Stimulated activated CD8-positive, alpha-beta memory T cell treated with anti-CD3 and anti-CD28 coated beads, Interleukin-15, amount 100 ng/mL, for 24 hours (primary cell): ENCODE measurements around the gene EPHB6.
A peak's percentile ranks its signal among the peaks of the same experiment; 100 is the strongest.

Experiments used
- DNase-seq: peaks from one replicate; pipeline ENCODE4 v3.0.0-alpha.2; 2020; ENCODE audit warnings: low read depth

EPHB6 gene

DNA sequence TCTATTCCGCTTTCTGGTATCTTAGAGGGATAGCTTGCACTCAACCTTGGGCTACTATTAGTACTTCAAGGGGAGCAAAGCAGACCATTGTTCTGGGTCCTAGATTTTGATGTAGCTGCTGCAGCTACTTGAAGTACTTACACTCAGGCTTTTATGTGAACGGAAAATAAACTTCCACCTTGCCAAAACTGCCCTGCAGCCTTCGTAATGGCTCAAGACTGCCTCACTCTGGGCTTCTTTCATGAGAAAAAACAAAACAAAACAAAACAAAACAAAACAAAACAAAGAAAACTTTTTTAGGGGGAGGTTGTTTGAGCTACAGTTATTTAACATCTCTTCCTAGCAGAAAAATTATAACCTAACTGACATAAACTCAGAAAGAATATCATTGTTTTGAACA, 19.4 kb upstream of the EPHB6 start:
- DNase-seq = no peak

DNA sequence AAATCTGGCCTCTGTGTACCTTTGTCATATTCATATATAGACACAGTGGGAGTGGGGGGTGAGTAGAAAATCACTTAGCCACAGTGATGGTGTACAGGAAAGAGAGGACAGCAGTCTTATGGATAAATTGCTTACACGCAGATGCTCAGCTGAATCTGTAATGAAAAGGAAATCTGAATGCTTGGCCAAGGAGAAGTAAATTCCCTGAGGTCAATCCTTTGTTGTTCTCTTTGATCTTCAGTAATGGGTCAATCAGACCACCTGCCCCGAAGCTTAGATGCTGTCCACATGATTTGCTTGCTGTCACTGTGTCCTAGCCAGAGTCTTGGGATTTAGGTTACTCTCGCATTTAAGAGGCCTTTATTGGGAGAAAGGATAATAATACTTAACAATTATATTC, 18.4 kb upstream of the EPHB6 start:
- DNase-seq = no peak

DNA sequence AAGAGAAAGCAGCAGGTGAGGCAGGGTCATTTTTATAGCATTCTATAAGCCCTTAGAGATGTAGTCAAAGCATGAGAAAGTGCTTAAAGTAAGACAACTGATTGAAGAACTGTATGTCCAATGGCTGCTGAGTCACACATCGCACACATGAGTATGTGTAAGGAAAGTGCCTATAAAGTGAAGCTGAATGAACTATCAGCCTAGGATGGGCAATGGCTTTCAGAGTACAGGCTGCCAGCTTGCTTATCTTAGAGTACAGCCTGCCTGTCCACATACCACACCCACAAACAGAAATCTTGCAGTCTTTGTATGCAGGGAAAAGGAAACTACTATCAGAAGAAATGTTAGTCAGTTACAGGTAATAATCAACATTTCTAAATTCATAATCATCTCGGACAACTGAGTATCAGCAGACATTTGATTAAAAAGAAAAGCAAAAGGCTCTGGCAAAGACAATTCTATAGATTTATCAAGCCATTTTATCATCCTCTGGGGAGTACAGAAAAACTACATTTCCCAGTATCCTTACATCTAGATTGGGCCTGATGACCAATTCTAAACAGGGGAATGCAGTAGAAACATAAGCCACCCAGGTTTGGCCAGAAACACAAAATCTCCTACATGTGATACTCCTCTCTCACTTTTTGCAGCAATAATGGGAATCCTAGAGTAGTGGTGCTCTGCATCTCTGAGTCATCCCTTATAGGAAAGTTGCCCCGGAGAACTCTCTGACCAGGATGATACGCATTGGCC, 16.2 kb upstream of the EPHB6 start:
- no peak for DNase-seq

- DNase-seq = no peak
These were observed 12.6 kb upstream of the EPHB6 start for GRCh38 chr7:142842251-142842766.

GRCh38 chr7:142847353-142847752, 7.5 kb upstream of the EPHB6 start:
- DNase-seq = no peak

DNA sequence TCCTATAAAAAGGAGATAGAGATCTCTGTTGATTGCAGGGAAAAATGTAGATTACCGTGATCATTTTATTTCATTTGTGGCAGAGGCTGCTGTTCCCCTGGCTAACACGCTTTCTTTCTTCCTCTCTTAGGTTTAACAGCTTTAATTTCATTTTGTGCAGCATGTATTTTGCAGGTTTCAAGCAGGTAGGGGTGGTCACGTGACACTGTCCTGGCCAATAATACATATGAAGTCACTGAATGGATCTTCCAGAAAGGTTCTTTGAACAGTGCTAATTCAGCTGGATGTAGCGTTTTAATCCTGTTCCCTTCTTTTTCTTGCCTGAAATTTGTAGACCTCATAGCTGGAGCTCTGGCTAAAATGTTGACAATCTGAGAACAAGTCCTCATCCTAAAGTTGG, 3.6 kb upstream of the EPHB6 start:
- no peak for DNase-seq

DNA sequence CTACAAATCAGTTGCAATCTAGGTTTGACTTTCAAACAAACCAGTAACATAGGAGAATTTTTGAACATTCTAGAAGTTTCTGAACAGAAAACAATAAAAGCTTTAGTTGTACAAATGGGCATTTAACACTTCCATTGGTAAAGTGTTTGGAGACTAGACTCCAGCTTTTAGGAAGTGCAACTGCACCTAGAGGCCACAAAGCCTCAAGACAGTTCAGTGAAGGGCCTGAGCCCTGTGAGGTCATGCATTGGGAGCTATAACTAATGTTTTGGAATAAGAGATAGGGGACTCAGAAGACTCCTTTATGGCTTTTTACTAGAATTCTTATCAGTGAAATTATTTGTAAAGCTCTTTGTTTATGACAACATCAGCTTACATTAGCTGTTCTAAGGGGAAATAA, 3.0 kb upstream of the EPHB6 start:
- no peak for DNase-seq

- DNase-seq = peak; percentile 23
These were observed 1.0 kb upstream of the EPHB6 start for GRCh38 chr7:142853739-142854371.

DNA sequence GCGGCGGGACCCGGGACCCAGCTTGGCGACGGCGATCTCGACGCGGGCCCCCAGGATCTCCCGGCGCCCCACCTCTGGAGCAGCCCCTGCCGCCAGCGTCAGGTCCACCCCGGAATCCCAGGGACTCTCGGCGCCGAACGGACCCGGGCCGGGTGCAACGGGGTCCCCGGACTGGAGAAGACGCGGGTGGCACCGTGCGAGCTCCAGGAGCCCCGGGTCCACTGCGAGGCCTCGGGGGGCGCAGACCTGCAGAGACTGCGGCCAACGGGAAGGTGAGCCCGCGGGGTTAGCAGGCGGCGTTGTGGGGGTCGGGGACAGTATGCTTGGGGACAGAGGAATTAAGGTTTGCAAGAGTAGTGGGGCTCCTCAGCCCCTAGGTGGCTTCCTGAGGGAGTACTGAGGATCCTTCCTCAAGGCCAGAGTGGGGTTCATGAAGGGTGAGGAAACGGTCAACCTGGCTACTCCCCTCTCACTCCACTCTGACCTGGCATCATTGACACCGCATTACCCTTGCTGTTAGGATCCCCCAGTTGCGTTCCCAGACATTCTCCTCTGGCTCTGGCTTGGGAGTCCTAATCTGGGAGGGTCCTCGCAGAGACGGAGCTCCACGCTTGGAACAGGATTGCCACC, 353 bp downstream of the EPHB6 start:
- no peak for DNase-seq

- DNase-seq = no peak
These were observed 1.1 kb downstream of the EPHB6 start for GRCh38 chr7:142855756-142856564.

DNA sequence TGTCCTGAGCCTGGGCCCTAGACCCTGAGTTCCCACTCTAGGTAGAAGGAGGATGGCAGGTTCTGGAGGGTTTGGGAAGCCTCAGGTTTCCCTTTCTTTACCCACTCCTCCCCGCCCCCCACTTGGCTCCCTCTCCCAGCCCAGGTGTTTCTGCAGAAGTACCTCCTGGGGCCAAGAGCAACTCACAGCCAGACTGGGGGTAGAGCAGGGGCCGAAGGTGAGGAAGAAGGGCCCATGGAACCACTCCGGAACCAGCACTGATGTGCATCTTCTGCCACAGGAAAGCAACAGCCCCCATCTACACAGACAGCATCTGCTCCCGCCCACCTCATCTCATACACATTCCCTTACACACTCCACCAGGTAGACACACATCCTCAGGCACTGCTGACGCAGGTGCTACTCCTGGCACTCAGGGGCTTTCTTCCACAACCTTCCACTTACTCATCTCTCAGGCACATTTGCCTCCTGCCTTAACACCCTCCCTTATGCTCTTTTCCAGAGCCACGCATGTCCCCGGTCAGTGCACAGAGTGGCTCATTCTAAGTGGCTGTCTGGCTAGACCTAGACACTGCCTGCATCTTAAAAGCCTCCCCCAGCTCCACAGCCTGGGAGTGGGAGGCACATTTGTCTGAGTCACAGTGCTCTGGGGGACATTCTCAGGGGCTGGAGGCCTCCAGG, 1.8 kb downstream of the EPHB6 start:
- no peak for DNase-seq

- DNase-seq = no peak
These were observed 2.7 kb downstream of the EPHB6 start for GRCh38 chr7:142857625-142858024.

DNA sequence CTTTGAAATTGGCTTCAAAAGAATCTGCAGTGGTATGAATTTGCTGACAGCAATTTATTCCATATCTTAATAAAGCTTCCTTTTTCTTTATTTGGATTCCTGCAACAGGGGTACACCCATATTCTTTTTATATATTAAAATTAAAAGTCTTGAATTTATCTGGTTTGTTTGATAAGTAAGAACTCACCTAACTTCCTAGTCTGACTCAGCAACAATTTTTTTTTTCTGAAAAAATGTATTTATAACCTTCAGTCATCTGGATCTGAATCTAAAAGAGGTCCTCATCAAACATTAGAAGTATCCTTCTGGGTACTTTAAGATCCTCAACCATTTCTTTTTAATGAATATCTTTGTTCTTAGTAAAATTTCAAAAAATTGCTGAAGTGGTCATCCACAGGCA, 4.5 kb downstream of the EPHB6 start:
- DNase-seq = no peak

- DNase-seq = no peak
These were observed 5.0 kb downstream of the EPHB6 start for GRCh38 chr7:142859829-142860228.

GRCh38 chr7:142860968-142861367, 6.1 kb downstream of the EPHB6 start:
- DNase-seq = no peak

- no peak for DNase-seq
These were observed 7.5 kb downstream of the EPHB6 start for GRCh38 chr7:142862351-142862750.

GRCh38 chr7:142862786-142863400, 8.0 kb downstream of the EPHB6 start:
- DNase-seq = no peak

DNA sequence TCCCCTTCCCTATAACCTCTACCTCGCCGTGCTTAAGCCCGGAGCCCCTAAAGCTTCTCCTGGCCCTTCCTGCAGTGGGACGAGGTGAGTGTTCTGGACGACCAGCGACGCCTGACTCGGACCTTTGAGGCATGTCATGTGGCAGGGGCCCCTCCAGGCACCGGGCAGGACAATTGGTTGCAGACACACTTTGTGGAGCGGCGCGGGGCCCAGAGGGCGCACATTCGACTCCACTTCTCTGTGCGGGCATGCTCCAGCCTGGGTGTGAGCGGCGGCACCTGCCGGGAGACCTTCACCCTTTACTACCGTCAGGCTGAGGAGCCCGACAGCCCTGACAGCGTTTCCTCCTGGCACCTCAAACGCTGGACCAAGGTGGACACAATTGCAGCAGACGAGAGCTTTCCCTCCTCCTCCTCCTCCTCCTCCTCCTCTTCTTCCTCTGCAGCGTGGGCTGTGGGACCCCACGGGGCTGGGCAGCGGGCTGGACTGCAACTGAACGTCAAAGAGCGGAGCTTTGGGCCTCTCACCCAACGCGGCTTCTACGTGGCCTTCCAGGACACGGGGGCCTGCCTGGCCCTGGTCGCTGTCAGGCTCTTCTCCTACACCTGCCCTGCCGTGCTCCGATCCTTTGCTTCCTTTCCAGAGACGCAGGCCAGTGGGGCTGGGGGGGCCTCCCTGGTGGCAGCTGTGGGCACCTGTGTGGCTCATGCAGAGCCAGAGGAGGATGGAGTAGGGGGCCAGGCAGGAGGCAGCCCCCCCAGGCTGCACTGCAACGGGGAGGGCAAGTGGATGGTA, 9.2 kb downstream of the EPHB6 start:
- DNase-seq = no peak

DNA sequence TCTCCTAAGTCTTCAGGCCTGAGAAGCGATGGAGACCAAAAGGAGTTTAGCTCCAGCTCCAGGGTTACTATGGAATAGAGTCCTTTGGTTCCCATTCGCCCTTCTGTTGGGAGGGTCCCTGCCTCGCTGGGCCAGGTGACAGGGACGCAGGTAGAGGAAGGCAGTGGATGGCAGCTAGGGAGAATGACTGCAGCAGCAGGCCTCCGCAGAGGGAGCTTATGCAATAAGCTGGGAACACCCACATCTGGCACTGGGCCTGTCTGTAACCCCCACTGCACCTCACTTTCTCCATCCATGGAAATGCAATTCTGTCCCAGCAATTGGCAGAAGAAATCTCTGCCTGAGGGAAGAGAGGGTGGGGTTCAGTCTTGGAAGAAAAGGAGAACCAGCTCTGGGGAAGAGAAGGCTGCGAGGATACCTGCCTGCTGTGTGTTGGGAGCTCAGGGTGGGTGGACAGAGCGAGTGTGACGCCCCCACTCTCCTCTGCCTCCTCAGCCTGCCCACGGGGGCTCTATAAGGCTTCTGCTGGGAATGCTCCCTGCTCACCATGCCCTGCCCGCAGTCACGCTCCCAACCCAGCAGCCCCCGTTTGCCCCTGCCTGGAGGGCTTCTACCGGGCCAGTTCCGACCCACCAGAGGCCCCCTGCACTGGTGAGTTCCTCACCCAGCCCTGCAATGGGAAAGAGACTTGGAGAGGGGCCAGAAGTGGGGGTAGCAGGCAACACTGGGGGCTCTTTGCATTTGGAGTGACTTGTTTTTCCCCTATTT, 10.3 kb downstream of the EPHB6 start:
- no peak for DNase-seq

DNA sequence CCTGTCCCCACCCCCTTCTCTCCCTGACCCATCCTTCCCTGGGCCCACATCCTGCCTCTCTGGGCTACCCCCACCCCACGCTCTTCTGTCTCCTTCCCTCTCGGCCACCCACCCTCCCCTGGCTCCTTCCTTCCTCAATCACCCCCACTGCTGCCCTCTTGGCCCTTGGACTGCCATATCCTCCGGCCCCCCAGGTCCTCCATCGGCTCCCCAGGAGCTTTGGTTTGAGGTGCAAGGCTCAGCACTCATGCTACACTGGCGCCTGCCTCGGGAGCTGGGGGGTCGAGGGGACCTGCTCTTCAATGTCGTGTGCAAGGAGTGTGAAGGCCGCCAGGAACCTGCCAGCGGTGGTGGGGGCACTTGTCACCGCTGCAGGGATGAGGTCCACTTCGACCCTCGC, 10.9 kb downstream of the EPHB6 start:
- DNase-seq = no peak
